ENCODE results near the gene AFG3L2. TPM values are rescaled to one million over a fixed set of nuclear protein-coding genes. Genes with fewer than 3 reads are reported as not detected.

The AFG3L2 gene
- total and polyA plus RNA-seq, 2 experiments from 2014 or later = 50.3 to 105 TPM

DNA sequence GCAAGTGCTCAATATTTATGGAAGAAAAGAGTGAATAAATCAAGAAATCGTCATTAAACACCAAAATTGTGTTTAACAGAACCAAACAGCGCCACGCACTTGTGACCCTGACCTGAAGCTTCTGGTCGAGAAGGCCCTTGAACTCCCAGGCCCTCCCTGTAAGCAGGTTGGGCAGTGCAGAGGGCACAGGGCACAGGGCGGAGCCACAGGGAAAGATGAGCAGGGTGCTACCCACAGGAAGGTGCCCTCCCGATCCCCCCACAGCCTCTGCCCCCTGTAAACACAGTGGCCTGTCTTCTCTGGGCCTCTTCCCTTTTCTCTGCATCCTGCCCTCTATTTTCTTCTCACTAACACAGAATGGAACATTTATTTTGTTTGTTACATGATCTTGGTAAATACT lies 85.9 kb downstream of the AFG3L2 start:
- Mint-ChIP-seq H3K9me3 (no peaks in the 10 kb centered on the region; the same call in 2 of the 3 replicates), H3K27ac (no peak overlapping the region), H3K27me3 (ENCODE audit: insufficient read depth, low read depth, poor library complexity) (peaks cover 33% of the 10 kb centered on the region), H3K36me3 (ENCODE audit: low read depth) (no peaks in the 10 kb centered on the region; the same call in 2 of the 3 replicates), H3K4me3 (no peak overlapping the region), H3K4me1 (peaks cover 23% of the 10 kb centered on the region)
- H3K36me3 ChIP-seq (ENCODE audit: insufficient read depth) = no peaks in the 10 kb centered on the region
- DNase-seq (ENCODE audit: low spot score) = no peak
- peaks cover 12% of the 10 kb centered on the region for H3F3A ChIP-seq (replicated peaks; ENCODE audit: low read depth)
- no peak overlapping the region for H3K4me2 ChIP-seq
- TF ChIP-seq ZNF114 (CRISPR knock-in tag; IDR thresholded peaks at IDR 0.05) (no peak), CREB1 (CRISPR knock-in tag; IDR thresholded peaks at IDR 0.05; ENCODE audit: low read depth) (no peak), JUNB (IDR thresholded peaks at IDR 0.05; ENCODE audit: unreplicated experiment) (no peak)
- TF ChIP-seq, protein P1, sequence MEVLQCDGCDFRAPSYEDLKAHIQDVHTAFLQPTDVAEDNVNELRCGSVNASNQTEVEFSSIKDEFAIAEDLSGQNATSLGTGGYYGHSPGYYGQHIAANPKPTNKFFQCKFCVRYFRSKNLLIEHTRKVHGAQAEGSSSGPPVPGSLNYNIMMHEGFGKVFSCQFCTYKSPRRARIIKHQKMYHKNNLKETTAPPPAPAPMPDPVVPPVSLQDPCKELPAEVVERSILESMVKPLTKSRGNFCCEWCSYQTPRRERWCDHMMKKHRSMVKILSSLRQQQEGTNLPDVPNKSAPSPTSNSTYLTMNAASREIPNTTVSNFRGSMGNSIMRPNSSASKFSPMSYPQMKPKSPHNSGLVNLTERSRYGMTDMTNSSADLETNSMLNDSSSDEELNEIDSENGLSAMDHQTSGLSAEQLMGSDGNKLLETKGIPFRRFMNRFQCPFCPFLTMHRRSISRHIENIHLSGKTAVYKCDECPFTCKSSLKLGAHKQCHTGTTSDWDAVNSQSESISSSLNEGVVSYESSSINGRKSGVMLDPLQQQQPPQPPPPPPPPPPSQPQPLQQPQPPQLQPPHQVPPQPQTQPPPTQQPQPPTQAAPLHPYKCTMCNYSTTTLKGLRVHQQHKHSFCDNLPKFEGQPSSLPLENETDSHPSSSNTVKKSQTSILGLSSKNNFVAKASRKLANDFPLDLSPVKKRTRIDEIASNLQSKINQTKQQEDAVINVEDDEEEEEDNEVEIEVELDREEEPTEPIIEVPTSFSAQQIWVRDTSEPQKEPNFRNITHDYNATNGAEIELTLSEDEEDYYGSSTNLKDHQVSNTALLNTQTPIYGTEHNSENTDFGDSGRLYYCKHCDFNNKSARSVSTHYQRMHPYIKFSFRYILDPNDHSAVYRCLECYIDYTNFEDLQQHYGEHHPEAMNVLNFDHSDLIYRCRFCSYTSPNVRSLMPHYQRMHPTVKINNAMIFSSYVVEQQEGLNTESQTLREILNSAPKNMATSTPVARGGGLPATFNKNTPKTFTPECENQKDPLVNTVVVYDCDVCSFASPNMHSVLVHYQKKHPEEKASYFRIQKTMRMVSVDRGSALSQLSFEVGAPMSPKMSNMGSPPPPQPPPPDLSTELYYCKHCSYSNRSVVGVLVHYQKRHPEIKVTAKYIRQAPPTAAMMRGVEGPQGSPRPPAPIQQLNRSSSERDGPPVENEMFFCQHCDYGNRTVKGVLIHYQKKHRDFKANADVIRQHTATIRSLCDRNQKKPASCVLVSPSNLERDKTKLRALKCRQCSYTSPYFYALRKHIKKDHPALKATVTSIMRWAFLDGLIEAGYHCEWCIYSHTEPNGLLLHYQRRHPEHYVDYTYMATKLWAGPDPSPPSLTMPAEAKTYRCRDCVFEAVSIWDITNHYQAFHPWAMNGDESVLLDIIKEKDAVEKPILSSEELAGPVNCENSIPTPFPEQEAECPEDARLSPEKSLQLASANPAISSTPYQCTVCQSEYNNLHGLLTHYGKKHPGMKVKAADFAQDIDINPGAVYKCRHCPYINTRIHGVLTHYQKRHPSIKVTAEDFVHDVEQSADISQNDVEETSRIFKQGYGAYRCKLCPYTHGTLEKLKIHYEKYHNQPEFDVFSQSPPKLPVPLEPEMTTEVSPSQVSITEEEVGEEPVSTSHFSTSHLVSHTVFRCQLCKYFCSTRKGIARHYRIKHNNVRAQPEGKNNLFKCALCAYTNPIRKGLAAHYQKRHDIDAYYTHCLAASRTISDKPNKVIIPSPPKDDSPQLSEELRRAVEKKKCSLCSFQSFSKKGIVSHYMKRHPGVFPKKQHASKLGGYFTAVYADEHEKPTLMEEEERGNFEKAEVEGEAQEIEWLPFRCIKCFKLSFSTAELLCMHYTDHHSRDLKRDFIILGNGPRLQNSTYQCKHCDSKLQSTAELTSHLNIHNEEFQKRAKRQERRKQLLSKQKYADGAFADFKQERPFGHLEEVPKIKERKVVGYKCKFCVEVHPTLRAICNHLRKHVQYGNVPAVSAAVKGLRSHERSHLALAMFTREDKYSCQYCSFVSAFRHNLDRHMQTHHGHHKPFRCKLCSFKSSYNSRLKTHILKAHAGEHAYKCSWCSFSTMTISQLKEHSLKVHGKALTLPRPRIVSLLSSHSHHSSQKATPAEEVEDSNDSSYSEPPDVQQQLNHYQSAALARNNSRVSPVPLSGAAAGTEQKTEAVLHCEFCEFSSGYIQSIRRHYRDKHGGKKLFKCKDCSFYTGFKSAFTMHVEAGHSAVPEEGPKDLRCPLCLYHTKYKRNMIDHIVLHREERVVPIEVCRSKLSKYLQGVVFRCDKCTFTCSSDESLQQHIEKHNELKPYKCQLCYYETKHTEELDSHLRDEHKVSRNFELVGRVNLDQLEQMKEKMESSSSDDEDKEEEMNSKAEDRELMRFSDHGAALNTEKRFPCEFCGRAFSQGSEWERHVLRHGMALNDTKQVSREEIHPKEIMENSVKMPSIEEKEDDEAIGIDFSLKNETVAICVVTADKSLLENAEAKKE (CRISPR knock-in tag; IDR thresholded peaks at IDR 0.05) = no peak
- H3K27me3 ChIP-seq (ENCODE audit: insufficient read depth) = peaks cover 24% of the 10 kb centered on the region
- no peak overlapping the region for H2AFZ ChIP-seq
- no peaks in the 10 kb centered on the region for H4K20me1 ChIP-seq (replicated peaks; ENCODE audit: insufficient read depth)
- H3K4me3 ChIP-seq = no peak overlapping the region
- no peak overlapping the region for H3K27ac ChIP-seq (ENCODE audit: low read depth)
- no peaks in the 10 kb centered on the region for H3K9me2 ChIP-seq (ENCODE audit: insufficient read depth)
- peaks cover 15% of the 10 kb centered on the region for H3K4me1 ChIP-seq (ENCODE audit: insufficient read depth)
- no peak for ATAC-seq
- H3K79me2 ChIP-seq (replicated peaks; ENCODE audit: insufficient read depth) = no peaks in the 10 kb centered on the region

DNA sequence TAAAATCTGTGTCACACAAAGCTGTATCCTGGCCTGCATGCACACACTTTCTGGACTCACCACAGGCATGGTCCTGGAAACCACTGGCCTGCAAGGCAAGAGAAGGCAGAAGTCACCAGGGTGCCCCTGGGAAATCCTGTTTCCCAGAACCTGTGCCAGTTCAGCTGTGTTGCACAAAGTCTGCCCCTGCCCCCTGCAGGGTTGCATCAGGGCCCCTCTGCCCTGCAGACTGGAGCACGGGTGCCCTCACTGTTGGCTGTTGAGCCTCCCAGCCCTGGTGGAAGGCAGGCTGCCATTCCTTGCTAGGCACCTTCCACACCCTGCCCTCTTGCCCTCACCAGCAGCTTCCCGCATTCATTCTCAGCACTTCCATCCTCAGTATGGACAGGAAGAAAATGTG lies 86.9 kb downstream of the AFG3L2 start:
- no peak overlapping the region for H3K4me3 ChIP-seq
- peaks cover 28% of the 10 kb centered on the region for H3K27me3 ChIP-seq (ENCODE audit: insufficient read depth)
- Mint-ChIP-seq H3K36me3 (ENCODE audit: low read depth) (no peaks in the 10 kb centered on the region; the same call in 2 of the 3 replicates), H3K27me3 (ENCODE audit: insufficient read depth, low read depth, poor library complexity) (peaks cover 33% of the 10 kb centered on the region), H3K27ac (no peak overlapping the region), H3K4me3 (no peak overlapping the region), H3K4me1 (peaks cover 23% of the 10 kb centered on the region), H3K9me3 (no peaks in the 10 kb centered on the region; the same call in 2 of the 3 replicates)
- no peaks in the 10 kb centered on the region for H4K20me1 ChIP-seq (replicated peaks; ENCODE audit: insufficient read depth)
- H3K4me2 ChIP-seq = no peak overlapping the region
- DNase-seq (ENCODE audit: low spot score) (no peak), ATAC-seq (no peak)
- H3K9me2 ChIP-seq (ENCODE audit: insufficient read depth) = no peaks in the 10 kb centered on the region
- H2AFZ ChIP-seq = no peak overlapping the region
- H3K79me2 ChIP-seq (replicated peaks; ENCODE audit: insufficient read depth) = no peaks in the 10 kb centered on the region
- peaks cover 15% of the 10 kb centered on the region for H3K4me1 ChIP-seq (ENCODE audit: insufficient read depth)
- H3F3A ChIP-seq (replicated peaks; ENCODE audit: low read depth) = peaks cover 12% of the 10 kb centered on the region
- no peaks in the 10 kb centered on the region for H3K36me3 ChIP-seq (ENCODE audit: insufficient read depth)
- peak overlapping the region; percentile 67; the same call in 1 of the 2 replicates for H3K27ac ChIP-seq (ENCODE audit: low read depth)
- TF ChIP-seq CREB1 (CRISPR knock-in tag; IDR thresholded peaks at IDR 0.05; ENCODE audit: low read depth) = no peak
- TF ChIP-seq ZNF331 (CRISPR knock-in tag; IDR thresholded peaks at IDR 0.05; ENCODE audit: low read depth) = no peak
- no peak for TF ChIP-seq NANOG (IDR thresholded peaks at IDR 0.05; ENCODE audit: borderline replicate concordance)
- TF ChIP-seq, protein P2, sequence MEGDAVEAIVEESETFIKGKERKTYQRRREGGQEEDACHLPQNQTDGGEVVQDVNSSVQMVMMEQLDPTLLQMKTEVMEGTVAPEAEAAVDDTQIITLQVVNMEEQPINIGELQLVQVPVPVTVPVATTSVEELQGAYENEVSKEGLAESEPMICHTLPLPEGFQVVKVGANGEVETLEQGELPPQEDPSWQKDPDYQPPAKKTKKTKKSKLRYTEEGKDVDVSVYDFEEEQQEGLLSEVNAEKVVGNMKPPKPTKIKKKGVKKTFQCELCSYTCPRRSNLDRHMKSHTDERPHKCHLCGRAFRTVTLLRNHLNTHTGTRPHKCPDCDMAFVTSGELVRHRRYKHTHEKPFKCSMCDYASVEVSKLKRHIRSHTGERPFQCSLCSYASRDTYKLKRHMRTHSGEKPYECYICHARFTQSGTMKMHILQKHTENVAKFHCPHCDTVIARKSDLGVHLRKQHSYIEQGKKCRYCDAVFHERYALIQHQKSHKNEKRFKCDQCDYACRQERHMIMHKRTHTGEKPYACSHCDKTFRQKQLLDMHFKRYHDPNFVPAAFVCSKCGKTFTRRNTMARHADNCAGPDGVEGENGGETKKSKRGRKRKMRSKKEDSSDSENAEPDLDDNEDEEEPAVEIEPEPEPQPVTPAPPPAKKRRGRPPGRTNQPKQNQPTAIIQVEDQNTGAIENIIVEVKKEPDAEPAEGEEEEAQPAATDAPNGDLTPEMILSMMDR (conservative IDR thresholded peaks at IDR 0.05; ENCODE audit: low read depth in 2 of 2) = no peak
- TF ChIP-seq, protein P3, sequence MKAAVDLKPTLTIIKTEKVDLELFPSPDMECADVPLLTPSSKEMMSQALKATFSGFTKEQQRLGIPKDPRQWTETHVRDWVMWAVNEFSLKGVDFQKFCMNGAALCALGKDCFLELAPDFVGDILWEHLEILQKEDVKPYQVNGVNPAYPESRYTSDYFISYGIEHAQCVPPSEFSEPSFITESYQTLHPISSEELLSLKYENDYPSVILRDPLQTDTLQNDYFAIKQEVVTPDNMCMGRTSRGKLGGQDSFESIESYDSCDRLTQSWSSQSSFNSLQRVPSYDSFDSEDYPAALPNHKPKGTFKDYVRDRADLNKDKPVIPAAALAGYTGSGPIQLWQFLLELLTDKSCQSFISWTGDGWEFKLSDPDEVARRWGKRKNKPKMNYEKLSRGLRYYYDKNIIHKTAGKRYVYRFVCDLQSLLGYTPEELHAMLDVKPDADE (IDR thresholded peaks at IDR 0.05) = no peak
- no peak for TF ChIP-seq POLR2AphosphoS5 (IDR thresholded peaks at IDR 0.05; ENCODE audit: low read depth)
- TF ChIP-seq JUNB (IDR thresholded peaks at IDR 0.05; ENCODE audit: unreplicated experiment) = no peak
- TF ChIP-seq EZH2phosphoT487 (IDR thresholded peaks at IDR 0.05; ENCODE audit: unreplicated experiment) = no peak
- no peak for TF ChIP-seq ZNF114 (CRISPR knock-in tag; IDR thresholded peaks at IDR 0.05)
